Right lobe of liver (tissue), 6 donors: ENCODE measurements around the gene VAV3. TPM values are rescaled to one million over a fixed set of nuclear protein-coding genes. Genes with fewer than 3 reads are reported as not detected.

Experiments
- ATAC-seq, 4 donors: fragments of 200-7000 bp; cut with Tn5 transposase; one replicate each; pipeline ENCODE4 v1.9.1; 2020; ENCODE audit warnings: mild to moderate bottlenecking in 4 of 4, moderate library complexity in 4 of 4
- DNase-seq, 3 donors: peaks; one replicate each; pipeline ENCODE4 v3.0.0-alpha.2; 2020
- H3K27ac ChIP-seq, 3 donors: fragments of 200-600 bp; one replicate each; pipeline ENCODE4 v1.8.0; 2022
- H3K27me3 ChIP-seq, 2 donors: fragments of 200-600 bp; one replicate each; pipeline ENCODE4 v1.8.0; 2022
- H3K36me3 ChIP-seq, 4 donors: fragments of 200-600 bp; sonication (generic) in 1 of 4; one replicate each; pipeline versions ENCODE4 v1.5.1 to v1.8.0; 2017 to 2022; ENCODE audit warnings: control low read depth in 1 of 4
- H3K4me1 ChIP-seq, 4 donors: fragments of 200-600 bp; sonication (generic) in 1 of 4; one replicate each; pipeline versions ENCODE4 v1.5.1 to v1.8.0; 2017 to 2022; ENCODE audit warnings: control low read depth in 1 of 4
- H3K4me3 ChIP-seq, 3 donors: fragments of 200-600 bp; one replicate each; pipeline ENCODE4 v1.8.0; 2022
- H3K9me3 ChIP-seq, 4 donors: fragments of 200-600 bp; sonication (generic) in 1 of 4; one replicate each; pipeline versions ENCODE4 v1.5.1 to v1.8.0; 2017 to 2022; ENCODE audit warnings: control low read depth in 1 of 4
- CTCF ChIP-seq, 4 donors: fragments of 200-600 bp in 3 of 4; fragments of 450-650 bp in 1 of 4; IDR thresholded peaks; one replicate each; pipeline versions ENCODE4 v1.5.1 to v1.8.0; 2016 to 2022; ENCODE audit warnings: antibody characterized with exemption in 4 of 4, mild to moderate bottlenecking in 2 of 4
- POLR2A ChIP-seq: fragments of 450-650 bp; IDR thresholded peaks from one replicate; pipeline ENCODE4 v1.6.1; 2017; ENCODE audit warnings: antibody characterized with exemption, mild to moderate bottlenecking
- WGBS: methylation state at CpG from one replicate; pipeline ENCODE4 v1.1.6; 2018; ENCODE audit warnings: low coverage, low lambda C conversion rate; ENCODE audit not compliant: insufficient coverage; ENCODE audit errors: missing lambda C conversion rate; 5-methylcytosine and 5-hydroxymethylcytosine counted together
- intact Hi-C, 2 donors: fragments of 100-400 bp; cut with DNase I; formaldehyde crosslinking; loops; one replicate each; pipeline versions ENCODE4 v1.11.2 to v1.14.1; 2022
- total RNA-seq, 6 experiments: library from RNA; depleted of rRNA in 2 of 6; stranded (reverse); fragments of >200 nt in 2 of 6; fragmentation: NEBNext Ultra II Directional in 3 of 6; extraction: Animal tissue kit (Norgen Biotek cat#: 25700) in 3 of 6; gene quantifications; one replicate each; pipeline versions ENCODE4 v1.1.0 to v1.2.4, GENCODE V29; 2016 to 2023
- donor health status: DM: no; HTN: yes; CAD: no.
- donor health status: DM: no; HTN: no; CAD: no.
- donor health status: DM: no; HTN: no; CAD: no.
- donor health status: DM: no; HTN: yes; CAD: no.
- donor health status: DM: no; HTN: yes; CAD: no.

The VAV3 gene
- total RNA-seq, 6 experiments from 2014 or later: 0.77 to 3.6 (median 1.5) TPM

GRCh38 chr1:107678993-107679392 lies 286.0 kb downstream of the VAV3 start:
- Histone ChIP-seq H3K36me3 (no peaks in the 10 kb centered on the region), H3K9me3 (no peaks in the 10 kb centered on the region), H3K4me3 (no peak overlapping the region), H3K27ac (no peak overlapping the region), H3K4me1 (no peaks in the 10 kb centered on the region), H3K27me3 (no peaks in the 10 kb centered on the region)
- no peak for DNase-seq
- ATAC-seq: no peak
- WGBS: 65% methylated on average over 2 of the region's 2 CpGs
- TF ChIP-seq POLR2A (no peak), CTCF (IDR thresholded peaks at IDR 0.05) (no peak)
- intact Hi-C loops: no loop called here

- H3K36me3 ChIP-seq: no peaks in the 10 kb centered on the region
- no peaks in the 10 kb centered on the region for H3K27me3 ChIP-seq
- H3K27ac ChIP-seq: no peak overlapping the region
- ATAC-seq (no peak), DNase-seq (no peak)
- intact Hi-C loops: no loop called here
- H3K4me3 ChIP-seq: no peak overlapping the region
- 66% methylated on average over 3 of the region's 3 CpGs for WGBS
- H3K9me3 ChIP-seq: no peaks in the 10 kb centered on the region
- no peaks in the 10 kb centered on the region for H3K4me1 ChIP-seq
- TF ChIP-seq CTCF (IDR thresholded peaks at IDR 0.05) (no peak), POLR2A (no peak)
Measured at GRCh38 chr1:107677697-107678096, 287.3 kb downstream of the VAV3 start.

- H3K36me3 ChIP-seq: no peaks in the 10 kb centered on the region
- no peak overlapping the region for H3K27ac ChIP-seq
- no peaks in the 10 kb centered on the region for H3K4me1 ChIP-seq
- no peaks in the 10 kb centered on the region for H3K27me3 ChIP-seq
- no peak overlapping the region for H3K4me3 ChIP-seq
- intact Hi-C loops: no loop called here
- H3K9me3 ChIP-seq: no peaks in the 10 kb centered on the region
- no peak for DNase-seq
- no peak for TF ChIP-seq CTCF (IDR thresholded peaks at IDR 0.05)
- TF ChIP-seq POLR2A: no peak
- ATAC-seq: no peak
- WGBS: 55% methylated on average over 1 of the region's 1 CpG
Measured at GRCh38 chr1:107674486-107674885, 290.5 kb downstream of the VAV3 start.

GRCh38 chr1:107673006-107673405 lies 292.0 kb downstream of the VAV3 start:
- intact Hi-C loops: no loop called here
- WGBS: 64% methylated on average over 2 of the region's 2 CpGs
- TF ChIP-seq CTCF (IDR thresholded peaks at IDR 0.05): no peak
- no peak for TF ChIP-seq POLR2A
- H3K27me3 ChIP-seq: no peaks in the 10 kb centered on the region
- no peaks in the 10 kb centered on the region for H3K9me3 ChIP-seq
- no peaks in the 10 kb centered on the region for H3K4me1 ChIP-seq
- H3K27ac ChIP-seq: no peak overlapping the region
- H3K4me3 ChIP-seq: no peak overlapping the region
- DNase-seq (no peak), ATAC-seq (no peak)
- H3K36me3 ChIP-seq: no peaks in the 10 kb centered on the region

- H3K27ac ChIP-seq: no peak overlapping the region
- no peak for DNase-seq
- no peaks in the 10 kb centered on the region for H3K9me3 ChIP-seq
- TF ChIP-seq CTCF (IDR thresholded peaks at IDR 0.05) (no peak), POLR2A (no peak)
- H3K4me3 ChIP-seq: no peak overlapping the region
- H3K36me3 ChIP-seq: no peaks in the 10 kb centered on the region
- no peaks in the 10 kb centered on the region for H3K4me1 ChIP-seq
- no peaks in the 10 kb centered on the region for H3K27me3 ChIP-seq
- WGBS: 63% methylated on average over 5 of the region's 5 CpGs
- ATAC-seq: no peak
- intact Hi-C loops: no loop called here
Measured at GRCh38 chr1:107670397-107671040, 294.5 kb downstream of the VAV3 start.
